ENCODE data around the gene DIO3. TPM values are rescaled to one million over a fixed set of nuclear protein-coding genes. Genes with fewer than 3 reads are reported as not detected.
A peak's percentile ranks its signal among the peaks of the same experiment; 100 is the strongest.

Gene DIO3
- total and polyA plus RNA-seq, 2 experiments from 2014 or later = 0.18 TPM; not detected in 1

GRCh38 chr14:101582294-101582693 lies 21.0 kb downstream of the DIO3 start:
- no peaks in the 10 kb centered on the region for H3K9me3 ChIP-seq (ENCODE audit: low read depth)
- TF ChIP-seq CTCF (IDR thresholded peaks at IDR 0.05; ENCODE audit: low read depth, low read length) = no peak
- H3K27me3 ChIP-seq = peaks cover 23% of the 10 kb centered on the region
- no peak overlapping the region for H3K4me3 ChIP-seq
- no peak overlapping the region for H3K27ac ChIP-seq
- no peak for DNase-seq (ENCODE audit: low read depth in 1 of 2, low spot score in 1 of 2)
- no peaks in the 10 kb centered on the region for H3K36me3 ChIP-seq
- H3K4me1 ChIP-seq (ENCODE audit: low read depth) = no peaks in the 10 kb centered on the region

- no peak for DNase-seq (ENCODE audit: low read depth in 1 of 2, low spot score in 1 of 2)
- Histone ChIP-seq H3K27ac (no peak overlapping the region), H3K27me3 (peaks cover 23% of the 10 kb centered on the region), H3K9me3 (ENCODE audit: low read depth) (no peaks in the 10 kb centered on the region), H3K4me3 (no peak overlapping the region), H3K4me1 (ENCODE audit: low read depth) (no peaks in the 10 kb centered on the region), H3K36me3 (no peaks in the 10 kb centered on the region)
- no peak for TF ChIP-seq CTCF (IDR thresholded peaks at IDR 0.05; ENCODE audit: low read depth, low read length)
Measured at GRCh38 chr14:101583006-101583714, 21.9 kb downstream of the DIO3 start.

GRCh38 chr14:101583715-101584054 lies 22.4 kb downstream of the DIO3 start:
- H3K27ac ChIP-seq = no peak overlapping the region
- no peaks in the 10 kb centered on the region for H3K4me1 ChIP-seq (ENCODE audit: low read depth)
- H3K9me3 ChIP-seq (ENCODE audit: low read depth) = no peaks in the 10 kb centered on the region
- no peaks in the 10 kb centered on the region for H3K36me3 ChIP-seq
- H3K27me3 ChIP-seq = peaks cover 23% of the 10 kb centered on the region
- no peak for DNase-seq (ENCODE audit: low read depth in 1 of 2, low spot score in 1 of 2)
- no peak overlapping the region for H3K4me3 ChIP-seq
- no peak for TF ChIP-seq CTCF (IDR thresholded peaks at IDR 0.05; ENCODE audit: low read depth, low read length)

GRCh38 chr14:101584055-101584859 lies 23.0 kb downstream of the DIO3 start:
- H3K27ac ChIP-seq = no peak overlapping the region
- TF ChIP-seq CTCF (IDR thresholded peaks at IDR 0.05; ENCODE audit: low read depth, low read length) = no peak
- H3K4me3 ChIP-seq = no peak overlapping the region
- no peaks in the 10 kb centered on the region for H3K9me3 ChIP-seq (ENCODE audit: low read depth)
- H3K4me1 ChIP-seq (ENCODE audit: low read depth) = no peaks in the 10 kb centered on the region
- DNase-seq (ENCODE audit: low read depth in 1 of 2, low spot score in 1 of 2) = peak in 1 of 2 donors; percentile 77
- peaks cover 18% of the 10 kb centered on the region for H3K27me3 ChIP-seq
- H3K36me3 ChIP-seq = no peaks in the 10 kb centered on the region

- no peaks in the 10 kb centered on the region for H3K9me3 ChIP-seq (ENCODE audit: low read depth)
Measured at GRCh38 chr14:101585211-101585610, 23.9 kb downstream of the DIO3 start.

More at GRCh38 chr14:101585211-101585610, 23.9 kb downstream of the DIO3 start:
- no peak for TF ChIP-seq CTCF (IDR thresholded peaks at IDR 0.05; ENCODE audit: low read depth, low read length)
- DNase-seq (ENCODE audit: low read depth in 1 of 2, low spot score in 1 of 2) = no peak
- Histone ChIP-seq H3K4me1 (ENCODE audit: low read depth) (no peaks in the 10 kb centered on the region), H3K4me3 (no peak overlapping the region), H3K27ac (no peak overlapping the region), H3K36me3 (no peaks in the 10 kb centered on the region), H3K27me3 (peaks cover 10% of the 10 kb centered on the region)

All from cardiac muscle cell (in vitro differentiated cells and primary cell).